Hepatocyte (in vitro differentiated cells): ENCODE results near the gene THY1.

ENCODE experiments used
- EZH2phosphoT487 ChIP-seq: fragments of 200-600 bp; sonication (generic); IDR thresholded peaks from one replicate; pipeline ENCODE4 v1.6.1; 2018; ENCODE audit warnings: antibody characterized with exemption, mild to moderate bottlenecking, low read depth, moderate library complexity; ENCODE audit not compliant: unreplicated experiment, severe bottlenecking
- TF ChIP-seq, protein P1 (sequence below): fragments of 200-600 bp; sonication (generic); IDR thresholded peaks from 2 replicates; pipeline ENCODE4 v1.5.1; 2016; ENCODE audit warnings: antibody characterized with exemption, mild to moderate bottlenecking; ENCODE audit not compliant: poor library complexity

DNA sequence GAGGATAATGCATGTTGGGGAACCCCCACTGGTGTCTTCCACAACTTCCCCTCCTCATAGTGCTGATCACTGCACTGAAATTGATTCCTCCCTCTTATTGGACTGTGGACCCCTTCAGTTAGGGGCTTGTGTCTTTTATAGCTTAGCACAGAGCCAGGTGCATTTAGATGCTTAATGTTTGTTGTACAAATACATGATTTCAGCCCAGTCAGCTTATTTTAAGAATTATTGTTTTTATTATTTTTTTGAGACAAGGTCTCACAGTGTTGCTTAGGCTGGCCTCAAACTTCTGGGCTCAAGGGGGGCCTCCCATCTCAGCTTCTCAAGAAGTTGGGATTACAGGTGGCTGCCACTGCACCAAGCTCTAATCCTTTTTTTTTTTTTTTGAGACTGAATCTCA, 8.2 kb downstream of the THY1 start:
- TF ChIP-seq, protein P1, sequence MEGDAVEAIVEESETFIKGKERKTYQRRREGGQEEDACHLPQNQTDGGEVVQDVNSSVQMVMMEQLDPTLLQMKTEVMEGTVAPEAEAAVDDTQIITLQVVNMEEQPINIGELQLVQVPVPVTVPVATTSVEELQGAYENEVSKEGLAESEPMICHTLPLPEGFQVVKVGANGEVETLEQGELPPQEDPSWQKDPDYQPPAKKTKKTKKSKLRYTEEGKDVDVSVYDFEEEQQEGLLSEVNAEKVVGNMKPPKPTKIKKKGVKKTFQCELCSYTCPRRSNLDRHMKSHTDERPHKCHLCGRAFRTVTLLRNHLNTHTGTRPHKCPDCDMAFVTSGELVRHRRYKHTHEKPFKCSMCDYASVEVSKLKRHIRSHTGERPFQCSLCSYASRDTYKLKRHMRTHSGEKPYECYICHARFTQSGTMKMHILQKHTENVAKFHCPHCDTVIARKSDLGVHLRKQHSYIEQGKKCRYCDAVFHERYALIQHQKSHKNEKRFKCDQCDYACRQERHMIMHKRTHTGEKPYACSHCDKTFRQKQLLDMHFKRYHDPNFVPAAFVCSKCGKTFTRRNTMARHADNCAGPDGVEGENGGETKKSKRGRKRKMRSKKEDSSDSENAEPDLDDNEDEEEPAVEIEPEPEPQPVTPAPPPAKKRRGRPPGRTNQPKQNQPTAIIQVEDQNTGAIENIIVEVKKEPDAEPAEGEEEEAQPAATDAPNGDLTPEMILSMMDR: no peak
- no peak for TF ChIP-seq EZH2phosphoT487
